Adrenal gland (tissue), 5 donors: Measurements from ENCODE around the gene STPG1.

Experiments
- POLR2A ChIP-seq, 2 donors: fragments of 450-650 bp; IDR thresholded peaks; one replicate each; pipeline ENCODE4 v1.6.1; 2017; ENCODE audit warnings: antibody characterized with exemption in 2 of 2, mild to moderate bottlenecking in 2 of 2, moderate library complexity in 1 of 2
- TF ChIP-seq, protein P1 (sequence below), 6 experiments: fragments of 450-650 bp in 4 of 6; fragments of 200-600 bp in 2 of 6; sonication (generic) in 1 of 6; IDR thresholded peaks; 1 replicate in 5 of 6; 2 replicates in 1 of 6; pipeline versions ENCODE4 v1.5.1 to v1.8.0; 2016 to 2021; ENCODE audit warnings: antibody characterized with exemption in 6 of 6, mild to moderate bottlenecking in 2 of 6, moderate library complexity in 1 of 6
- donor health status: DM: no; HTN: no; CAD: no.

DNA sequence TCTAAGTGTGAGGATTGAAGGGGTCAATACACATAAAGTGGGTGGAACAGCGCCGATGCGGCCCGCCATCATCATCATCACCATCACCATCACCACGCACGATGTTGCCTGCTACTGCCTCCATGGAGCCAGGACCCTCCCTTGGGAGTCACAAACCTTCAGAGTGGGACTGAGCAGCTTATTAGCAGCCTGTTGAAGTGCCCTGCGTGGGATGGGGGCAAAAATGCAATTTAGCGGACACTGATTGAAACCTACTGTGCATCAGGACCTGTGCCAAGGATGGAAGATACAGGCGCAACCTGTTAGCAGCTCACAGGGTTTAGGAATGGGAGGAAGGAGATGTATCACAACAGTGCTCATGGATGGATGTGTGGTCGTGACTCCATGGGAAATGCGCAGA is 26.7 kb downstream of the STPG1 start:
- TF ChIP-seq, protein P1, sequence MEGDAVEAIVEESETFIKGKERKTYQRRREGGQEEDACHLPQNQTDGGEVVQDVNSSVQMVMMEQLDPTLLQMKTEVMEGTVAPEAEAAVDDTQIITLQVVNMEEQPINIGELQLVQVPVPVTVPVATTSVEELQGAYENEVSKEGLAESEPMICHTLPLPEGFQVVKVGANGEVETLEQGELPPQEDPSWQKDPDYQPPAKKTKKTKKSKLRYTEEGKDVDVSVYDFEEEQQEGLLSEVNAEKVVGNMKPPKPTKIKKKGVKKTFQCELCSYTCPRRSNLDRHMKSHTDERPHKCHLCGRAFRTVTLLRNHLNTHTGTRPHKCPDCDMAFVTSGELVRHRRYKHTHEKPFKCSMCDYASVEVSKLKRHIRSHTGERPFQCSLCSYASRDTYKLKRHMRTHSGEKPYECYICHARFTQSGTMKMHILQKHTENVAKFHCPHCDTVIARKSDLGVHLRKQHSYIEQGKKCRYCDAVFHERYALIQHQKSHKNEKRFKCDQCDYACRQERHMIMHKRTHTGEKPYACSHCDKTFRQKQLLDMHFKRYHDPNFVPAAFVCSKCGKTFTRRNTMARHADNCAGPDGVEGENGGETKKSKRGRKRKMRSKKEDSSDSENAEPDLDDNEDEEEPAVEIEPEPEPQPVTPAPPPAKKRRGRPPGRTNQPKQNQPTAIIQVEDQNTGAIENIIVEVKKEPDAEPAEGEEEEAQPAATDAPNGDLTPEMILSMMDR (IDR thresholded peaks at IDR 0.05): no peak
- no peak for TF ChIP-seq POLR2A (IDR thresholded peaks at IDR 0.05)
